Naive thymus-derived CD4-positive, alpha-beta T cell (primary cell): Measurements from ENCODE around the gene CTSA. TPM values are rescaled to one million over a fixed set of nuclear protein-coding genes. Genes with fewer than 3 reads are reported as not detected.

ENCODE experiments used
- ATAC-seq: fragments of 150-1000 bp; cut with Tn5 transposase; 2 replicates; pipeline ENCODE4 v1.10.0; 2021; ENCODE audit warnings: mild to moderate bottlenecking, moderate library complexity
- CTCF ChIA-PET: fragments of 350-600 bp; sonication (Branson Sonifier 250); formaldehyde crosslinking; loops from one replicate; lab custom pipeline; 2021; ENCODE audit warnings: antibody characterized with exemption; lab: Charles Lee
- POLR2A ChIA-PET: fragments of 350-600 bp; sonication (Branson Sonifier 250); formaldehyde crosslinking; loops from one replicate; lab custom pipeline; 2021; ENCODE audit warnings: antibody characterized with exemption, inconsistent platforms; lab: Charles Lee
- DNase-seq, 9 donors: peaks; one replicate each; pipeline versions ENCODE4 v3.0.0 to v3.0.0-alpha.2; 2020 to 2022; ENCODE audit warnings: mixed read lengths in 1 of 9
- H3K27ac ChIP-seq: one replicate; pipeline ENCODE4 v1.7.0; 2013; ENCODE audit warnings: mild to moderate bottlenecking, low read depth, low read length, moderate library complexity
- H3K27me3 ChIP-seq, 2 donors: one replicate each; pipeline ENCODE4 v1.7.0; 2013; ENCODE audit warnings: low read length in 2 of 2, mild to moderate bottlenecking in 2 of 2, moderate library complexity in 2 of 2; ENCODE audit not compliant: control insufficient read depth in 2 of 2, insufficient read depth in 2 of 2
- H3K36me3 ChIP-seq, 3 experiments: 1 replicate in 2 of 3; 2 replicates in 1 of 3; pipeline ENCODE4 v1.7.0; 2013; ENCODE audit warnings: low read length in 3 of 3, mild to moderate bottlenecking in 3 of 3, moderate library complexity in 1 of 3; ENCODE audit not compliant: insufficient read depth in 3 of 3, control insufficient read depth in 2 of 3
- H3K4me1 ChIP-seq, 2 donors: one replicate each; pipeline ENCODE4 v1.7.0; 2013; ENCODE audit warnings: low read length in 2 of 2, mild to moderate bottlenecking in 2 of 2, moderate library complexity in 1 of 2; ENCODE audit not compliant: control insufficient read depth in 2 of 2, insufficient read depth in 2 of 2
- H3K4me3 ChIP-seq: 2 replicates; pipeline ENCODE4 v1.7.0; 2013; ENCODE audit warnings: mild to moderate bottlenecking, low read length
- H3K9me3 ChIP-seq, 3 experiments: 1 replicate in 2 of 3; 2 replicates in 1 of 3; pipeline ENCODE4 v1.7.0; 2013; ENCODE audit warnings: low read length in 3 of 3; ENCODE audit not compliant: control insufficient read depth in 2 of 3
- H3K27ac Mint-ChIP-seq, 9 donors: one replicate each; pipeline ENCODE4 v1.8.0; 2020 to 2022; ENCODE audit warnings: mixed read lengths in 9 of 9, mild to moderate bottlenecking in 8 of 9, moderate library complexity in 5 of 9, inconsistent platforms in 2 of 9
- H3K27me3 Mint-ChIP-seq, 5 donors: one replicate each; pipeline ENCODE4 v1.8.0; 2021 to 2022; ENCODE audit warnings: mixed read lengths in 5 of 5, mild to moderate bottlenecking in 1 of 5
- H3K36me3 Mint-ChIP-seq, 5 donors: one replicate each; pipeline ENCODE4 v1.8.0; 2020 to 2022; ENCODE audit warnings: mixed read lengths in 5 of 5, mild to moderate bottlenecking in 3 of 5, inconsistent platforms in 1 of 5
- H3K4me1 Mint-ChIP-seq, 7 donors: one replicate each; pipeline ENCODE4 v1.8.0; 2020 to 2022; ENCODE audit warnings: mixed read lengths in 7 of 7, mild to moderate bottlenecking in 3 of 7, inconsistent platforms in 1 of 7
- H3K4me3 Mint-ChIP-seq, 10 donors: one replicate each; pipeline ENCODE4 v1.8.0; 2020 to 2022; ENCODE audit warnings: mild to moderate bottlenecking in 10 of 10, mixed read lengths in 10 of 10, moderate library complexity in 6 of 10, inconsistent platforms in 2 of 10
- H3K9me3 Mint-ChIP-seq, 11 donors: one replicate each; pipeline ENCODE4 v1.8.0; 2020 to 2022; ENCODE audit warnings: mixed read lengths in 11 of 11, mild to moderate bottlenecking in 4 of 11, inconsistent platforms in 1 of 11, moderate library complexity in 1 of 11
- intact Hi-C, 2 donors: fragments of 100-400 bp; cut with micrococcal nuclease; formaldehyde crosslinking; loops; one replicate each; pipeline ENCODE4 v1.15.1; 2023
- polyA plus RNA-seq, 2 donors: library from polyadenylated mRNA; unstranded; fragments of 300-500 nt; fragmentation: Illumina TruSeq; gene quantifications; one replicate each; pipeline ENCODE4 v1.2.3, GENCODE V29; 2021
- total RNA-seq, 6 experiments: library from RNA in 5 of 6; stranded (reverse) in 5 of 6; gene quantifications; 1 replicate in 5 of 6; 2 replicates in 1 of 6; pipeline ENCODE4 v1.2.3 and lab custom pipeline; 2021 to 2026

CTSA gene
- total and polyA plus RNA-seq, 7 experiments from 2014 or later: 59.6 to 151 (median 65.1) TPM

GRCh38 chr20:45937765-45938164 is 46.6 kb downstream of the CTSA start:
- H3K9me3 Mint-ChIP-seq: no peaks in the 10 kb centered on the region
- H3K36me3 Mint-ChIP-seq: peaks cover 12 to 28% (median 17%) of the 10 kb centered on the region in 5 donors
- H3K27ac ChIP-seq: peak overlapping the region; percentile 25
- H3K36me3 ChIP-seq: peaks cover under 1 to 65% (median 32%) of the 10 kb centered on the region in 3 experiments
- H3K4me3 Mint-ChIP-seq: peak overlapping the region; percentile 15 to 83 (median 63)
- CTCF ChIA-PET: interaction anchor here (0.6 to 7.9 kb wide), 2 partner anchors 34 to 52 kb away, joined by 4 to 54 read pairs; partner anchors contain the start of gene ZNF335
- H3K27ac Mint-ChIP-seq: peak overlapping the region; percentile 52 to 91 (median 81)
- H3K27me3 ChIP-seq: no peaks in the 10 kb centered on the region
- H3K4me3 ChIP-seq: no peak overlapping the region
- intact Hi-C loops: loop anchor here in 1 of 2 donors (10.0 kb wide), 1 partner anchor 143 kb away; the partner anchor contains the start of genes DNTTIP1 and WFDC3
- DNase-seq (no peak), ATAC-seq (no peak)
- H3K27me3 Mint-ChIP-seq: no peaks in the 10 kb centered on the region
- H3K4me1 Mint-ChIP-seq: peaks cover 8 to 37% (median 33%) of the 10 kb centered on the region in 7 donors
- POLR2A ChIA-PET: interaction anchor here (1.5 to 6.8 kb wide), 5 partner anchors 10 to 80 kb away, joined by 3 to 174 read pairs (median 8); partner anchors contain the start of genes ACOT8, ZNF335, ZSWIM1 and ZSWIM3
- peaks cover 10 to 21% of the 10 kb centered on the region in 2 donors for H3K4me1 ChIP-seq
- no peaks in the 10 kb centered on the region for H3K9me3 ChIP-seq

- DNase-seq (no peak), ATAC-seq (no peak)
- Histone ChIP-seq H3K4me3 (no peak overlapping the region), H3K9me3 (no peaks in the 10 kb centered on the region), H3K36me3 (peaks cover 11 to 75% (median 41%) of the 10 kb centered on the region in 3 experiments), H3K27ac (peak overlapping the region; percentile 25), H3K4me1 (peaks cover 6 to 15% of the 10 kb centered on the region in 2 donors), H3K27me3 (no peaks in the 10 kb centered on the region)
- peak overlapping the region in 3 of 9 donors; percentile 6 to 82 (median 70) for H3K27ac Mint-ChIP-seq
- peaks cover 12 to 31% (median 17%) of the 10 kb centered on the region in 5 donors for H3K36me3 Mint-ChIP-seq
- POLR2A ChIA-PET: interaction anchor here (0.8 to 6.8 kb wide), 6 partner anchors 9 to 748 kb away, joined by 3 to 174 read pairs (median 4); partner anchors contain the start of gene ZNF335
- H3K27me3 Mint-ChIP-seq: no peaks in the 10 kb centered on the region
- peaks cover 8 to 33% (median 27%) of the 10 kb centered on the region in 7 donors for H3K4me1 Mint-ChIP-seq
- CTCF ChIA-PET: interaction anchor here (7.9 kb wide), 1 partner anchor 32 kb away, joined by 54 read pairs; the partner anchor contains the start of gene ZNF335
- no peaks in the 10 kb centered on the region for H3K9me3 Mint-ChIP-seq
- peak overlapping the region in 1 of 10 donors; percentile 27 for H3K4me3 Mint-ChIP-seq
- intact Hi-C loops: loop anchor here in 1 of 2 donors (10.0 kb wide), 1 partner anchor 144 kb away; the partner anchor contains the start of genes DNTTIP1 and WFDC3
Measured at GRCh38 chr20:45938727-45939438, 47.7 kb downstream of the CTSA start.

GRCh38 chr20:45940053-45940452 is 48.9 kb downstream of the CTSA start:
- Mint-ChIP-seq H3K27ac (peak overlapping the region in 1 of 9 donors; percentile 52), H3K4me1 (peaks cover 8 to 37% (median 28%) of the 10 kb centered on the region in 7 donors), H3K4me3 (no peak overlapping the region), H3K9me3 (no peaks in the 10 kb centered on the region), H3K27me3 (no peaks in the 10 kb centered on the region), H3K36me3 (peaks cover 17 to 40% (median 24%) of the 10 kb centered on the region in 5 donors)
- Histone ChIP-seq H3K4me3 (no peak overlapping the region), H3K4me1 (peaks cover 6 to 15% of the 10 kb centered on the region in 2 donors), H3K27ac (no peak overlapping the region), H3K9me3 (no peaks in the 10 kb centered on the region), H3K27me3 (no peaks in the 10 kb centered on the region), H3K36me3 (peaks cover 16 to 77% (median 41%) of the 10 kb centered on the region in 3 experiments)
- ChIA-PET POLR2A (interaction anchor here (1.0 to 6.8 kb wide), 4 partner anchors 8 to 27 kb away, joined by 3 to 55 read pairs (median 4); no protein-coding TSS in a partner anchor), CTCF (interaction anchor here (7.9 kb wide), 1 partner anchor 31 kb away, joined by 54 read pairs; the partner anchor contains the start of gene ZNF335)
- intact Hi-C loops: no loop called here
- DNase-seq (no peak), ATAC-seq (no peak)

- ChIA-PET CTCF (interaction anchor here (7.9 kb wide), 1 partner anchor 31 kb away, joined by 54 read pairs; the partner anchor contains the start of gene ZNF335), POLR2A (interaction anchor here (1.0 kb wide), 2 partner anchors 12 to 26 kb away, joined by 3 read pairs; no protein-coding TSS in a partner anchor)
- Mint-ChIP-seq H3K9me3 (no peaks in the 10 kb centered on the region), H3K4me1 (peaks cover 8 to 33% (median 26%) of the 10 kb centered on the region in 7 donors), H3K4me3 (no peak overlapping the region), H3K27ac (peak overlapping the region in 1 of 9 donors; percentile 52), H3K27me3 (no peaks in the 10 kb centered on the region), H3K36me3 (peaks cover 17 to 44% (median 24%) of the 10 kb centered on the region in 5 donors)
- no peaks in the 10 kb centered on the region for H3K27me3 ChIP-seq
- H3K27ac ChIP-seq: no peak overlapping the region
- DNase-seq (no peak), ATAC-seq (no peak)
- peaks cover 6 to 15% of the 10 kb centered on the region in 2 donors for H3K4me1 ChIP-seq
- intact Hi-C loops: no loop called here
- H3K4me3 ChIP-seq: no peak overlapping the region
- H3K9me3 ChIP-seq: no peaks in the 10 kb centered on the region
- H3K36me3 ChIP-seq: peaks cover 19 to 81% (median 41%) of the 10 kb centered on the region in 3 experiments
Measured at GRCh38 chr20:45940469-45940868, 49.3 kb downstream of the CTSA start.

- no peak overlapping the region for H3K4me3 ChIP-seq
- peaks cover 0 to 19% (median 6%) of the 10 kb centered on the region in 7 donors for H3K4me1 Mint-ChIP-seq
- H3K27ac ChIP-seq: no peak overlapping the region
- H3K27me3 Mint-ChIP-seq: no peaks in the 10 kb centered on the region
- H3K9me3 Mint-ChIP-seq: no peaks in the 10 kb centered on the region
- peaks cover 30 to 96% (median 32%) of the 10 kb centered on the region in 3 experiments for H3K36me3 ChIP-seq
- no peak for DNase-seq
- no peaks in the 10 kb centered on the region for H3K27me3 ChIP-seq
- H3K27ac Mint-ChIP-seq: peak overlapping the region in 1 of 9 donors; percentile 4
- ATAC-seq: no peak
- no peak overlapping the region for H3K4me3 Mint-ChIP-seq
- POLR2A ChIA-PET: interaction anchor here (1.1 to 2.2 kb wide), 2 partner anchors 10 to 63 kb away, joined by 3 to 14 read pairs; partner anchors contain the start of gene PCIF1
- no peaks in the 10 kb centered on the region for H3K9me3 ChIP-seq
- intact Hi-C loops: no loop called here
- no peaks in the 10 kb centered on the region for H3K4me1 ChIP-seq
- peaks cover 12 to 40% (median 16%) of the 10 kb centered on the region in 5 donors for H3K36me3 Mint-ChIP-seq
- CTCF ChIA-PET: no interaction called here
Measured at GRCh38 chr20:45943613-45944012, 52.5 kb downstream of the CTSA start.
